HG03196 (cell line): ENCODE measurements around the gene BEST2.
"Not testable (repeated sequence)": the region's sequence is repeated elsewhere in the genome, so short reads cannot be mapped to it uniquely, and the experiment has no call there.

ENCODE experiments used
- ATAC-seq: cut with Tn5 transposase; IDR thresholded peaks from one replicate; pipeline ENCODE4 v1.9.1; 2021; ENCODE audit not compliant: unreplicated experiment

BEST2 gene

GRCh38 chr19:12797607-12798006, 46.0 kb downstream of the BEST2 start:
- not testable (repeated sequence) for ATAC-seq

DNA sequence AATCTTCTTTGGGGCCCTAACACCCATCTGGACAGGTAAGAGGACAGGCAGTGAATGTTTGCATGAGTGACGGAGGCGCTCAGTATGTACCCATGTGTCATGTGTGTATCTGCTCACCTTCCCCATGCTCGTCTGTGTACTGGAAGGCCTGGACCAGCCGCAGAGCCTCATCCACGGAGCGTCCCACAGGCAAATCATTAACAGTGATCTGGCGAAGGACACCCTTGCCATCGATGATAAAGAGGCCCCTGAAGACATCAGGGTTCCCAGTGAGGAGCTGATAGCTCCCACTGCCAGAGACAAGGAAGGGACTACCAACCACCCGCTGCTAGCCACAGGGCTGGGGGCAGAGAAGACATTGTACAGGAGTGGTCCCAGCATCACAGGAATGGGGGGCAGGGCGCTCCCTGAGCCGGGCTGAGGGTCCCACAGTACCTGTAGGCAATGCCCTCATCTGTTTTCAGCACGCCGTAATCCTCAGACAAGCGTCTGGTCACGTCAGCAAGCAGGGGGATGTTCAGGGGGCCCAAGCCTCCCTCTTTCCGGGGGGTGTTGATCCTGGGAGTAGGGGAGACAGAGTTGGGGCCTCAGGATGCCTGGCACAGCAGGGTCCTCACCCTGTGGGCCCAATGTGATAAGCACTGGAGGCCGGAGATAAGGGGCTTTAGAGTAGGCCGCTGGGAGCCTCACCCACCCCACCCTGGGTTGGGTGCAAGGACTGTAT, 48.3 kb downstream of the BEST2 start:
- no peak for ATAC-seq

DNA sequence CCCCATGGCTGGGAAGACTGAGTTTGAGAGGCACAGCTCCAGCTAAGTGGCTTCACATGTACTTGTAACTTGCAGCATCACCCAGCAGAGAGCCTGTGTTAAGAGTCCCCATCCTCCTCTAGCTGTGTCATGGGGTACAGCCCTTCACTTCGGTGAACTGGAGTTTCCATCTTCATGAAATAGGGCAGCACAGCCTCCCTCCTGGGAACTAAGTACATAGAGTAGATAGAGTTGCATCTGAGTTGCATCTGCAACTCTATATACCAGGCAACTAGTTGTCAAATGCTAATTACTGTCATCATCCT, 48.8 kb downstream of the BEST2 start:
- no peak for ATAC-seq

- ATAC-seq = no peak
Observed at GRCh38 chr19:12800923-12801465, 49.4 kb downstream of the BEST2 start.

- no peak for ATAC-seq
Observed at GRCh38 chr19:12801466-12802266, 50.1 kb downstream of the BEST2 start, which contains the start of the genes PRDX2 and THSD8. Gene PRDX2, minus strand, starts transcription at chr19:12801800. Its CDS starts 539 bp downstream, at chr19:12801261. Gene THSD8, plus strand, starts transcription at chr19:12802069. Its CDS starts 3 bp downstream, at chr19:12802072.

DNA sequence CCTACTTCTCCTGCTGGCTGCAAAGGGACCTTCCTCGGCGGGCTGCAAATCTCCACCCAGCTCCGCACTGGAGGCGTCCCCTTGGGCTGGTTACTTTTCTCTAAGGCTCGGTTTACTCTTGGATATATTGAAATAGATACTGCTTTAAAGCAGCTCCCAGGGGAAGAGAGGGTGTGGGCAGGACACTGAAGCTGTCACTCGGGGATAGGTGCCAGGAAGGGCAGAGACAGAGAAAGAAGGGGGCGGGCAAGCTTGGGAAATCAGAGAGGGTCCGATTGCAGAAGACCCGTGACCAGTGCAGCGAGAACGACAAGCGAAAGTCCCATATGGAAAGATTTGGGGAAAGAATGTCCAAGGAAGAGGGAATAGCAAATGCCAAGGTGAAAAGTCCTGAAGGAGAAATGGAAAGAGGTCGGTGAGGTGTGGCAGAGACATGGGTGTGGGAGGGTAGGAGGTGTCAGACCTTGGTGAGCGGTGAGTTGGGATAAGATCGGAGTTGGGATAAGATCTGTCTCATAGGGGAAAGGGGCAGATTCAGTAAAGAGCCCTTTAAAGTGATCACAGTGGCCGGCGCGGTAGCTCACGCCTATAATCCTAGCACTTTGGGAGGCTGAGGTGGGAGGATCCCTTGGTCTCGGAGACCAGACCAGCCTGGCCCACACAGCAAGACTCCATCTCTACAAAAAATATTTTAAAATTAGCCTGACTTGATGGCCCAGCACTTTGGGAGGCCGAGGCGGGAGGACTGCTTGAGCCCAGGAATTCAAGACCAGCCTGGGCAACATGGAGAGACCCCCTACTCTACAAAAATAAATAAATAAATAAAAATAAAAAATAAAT, 50.9 kb downstream of the BEST2 start:
- ATAC-seq = no peak

DNA sequence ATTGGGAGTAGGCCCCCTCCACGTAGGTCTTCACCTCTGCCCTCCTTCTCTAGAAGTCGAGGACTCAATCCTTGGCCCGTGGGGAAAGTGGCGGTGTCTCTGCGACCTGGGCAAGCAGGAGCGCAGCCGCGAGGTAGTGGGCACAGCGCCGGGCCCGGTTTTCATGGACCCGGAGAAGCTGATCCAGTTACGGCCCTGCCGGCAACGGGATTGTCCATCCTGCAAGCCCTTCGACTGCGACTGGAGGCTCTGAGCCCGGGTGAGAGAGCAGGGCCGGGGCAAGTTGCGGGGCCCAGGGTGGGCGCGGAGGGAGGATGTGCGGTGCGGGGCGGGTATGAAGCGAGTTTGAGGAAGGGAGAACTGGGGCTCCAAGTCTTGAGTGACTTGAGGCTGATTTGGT, 52.5 kb downstream of the BEST2 start:
- ATAC-seq = no peak

DNA sequence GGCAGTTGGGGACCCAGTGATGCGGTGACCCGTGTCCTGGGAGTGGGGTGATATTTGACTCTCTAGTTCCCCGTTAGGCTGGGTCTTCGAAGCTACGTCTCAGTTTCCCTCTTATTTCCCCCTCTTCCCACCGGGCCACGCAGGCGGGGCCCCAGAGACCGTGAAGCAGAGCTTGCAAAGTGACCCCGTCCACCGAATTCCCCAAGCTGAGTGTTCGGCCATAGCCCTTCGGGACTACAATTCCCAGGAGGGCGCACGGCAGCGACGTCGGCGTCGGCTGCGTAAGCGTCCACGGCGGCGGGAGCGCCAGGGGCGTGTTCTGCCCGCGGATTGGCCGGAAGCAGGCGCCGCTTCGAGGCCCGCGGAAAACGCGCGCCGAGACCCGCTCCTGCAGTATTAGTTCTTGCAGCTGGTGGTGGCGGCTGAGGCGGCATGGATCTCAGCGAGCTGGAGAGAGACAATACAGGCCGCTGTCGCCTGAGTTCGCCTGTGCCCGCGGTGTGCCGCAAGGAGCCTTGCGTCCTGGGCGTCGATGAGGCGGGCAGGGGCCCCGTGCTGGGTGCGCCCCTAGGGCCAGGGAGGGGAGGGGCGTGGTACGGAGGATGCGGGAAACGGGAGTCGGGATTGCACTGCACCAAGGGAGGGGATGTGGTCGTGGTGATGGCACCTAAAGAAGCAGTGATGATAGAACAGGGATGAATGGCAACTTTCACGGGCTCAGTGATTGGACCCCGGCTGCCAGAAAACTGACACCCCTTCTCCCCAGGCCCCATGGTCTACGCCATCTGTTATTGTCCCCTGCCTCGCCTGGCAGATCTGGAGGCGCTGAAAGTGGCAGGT, 54.9 kb downstream of the BEST2 start, which contains the start of gene RNASEH2A:
Gene RNASEH2A, plus strand, starts transcription at position 343 of the 840 bp plus-strand sequence. Its CDS starts 90 bp downstream, at position 433.
- ATAC-seq = peak; percentile 75
